Measurements from ENCODE around the gene TMEM135. TPM values are rescaled to one million over a fixed set of nuclear protein-coding genes. Genes with fewer than 3 reads are reported as not detected.

The TMEM135 gene
- total and polyA plus RNA-seq, 7 experiments from 2014 or later = 3.4 to 26.8 (median 10.6) TPM

- Histone ChIP-seq H3K27me3 (ENCODE audit: control insufficient read depth in 2 of 2, insufficient read depth in 2 of 2, low read length in 2 of 2) (no peaks in the 10 kb centered on the region), H3K36me3 (ENCODE audit: control insufficient read depth in 2 of 3, insufficient read depth in 3 of 3, low read length in 3 of 3) (no peaks in the 10 kb centered on the region), H3K9me3 (ENCODE audit: control insufficient read depth in 2 of 3, low read length in 3 of 3) (no peaks in the 10 kb centered on the region), H3K27ac (ENCODE audit: low read depth, low read length) (no peak overlapping the region), H3K4me3 (ENCODE audit: low read length) (no peak overlapping the region), H3K4me1 (ENCODE audit: control insufficient read depth in 2 of 2, insufficient read depth in 2 of 2, low read length in 2 of 2) (no peaks in the 10 kb centered on the region)
- Mint-ChIP-seq H3K9me3 (peaks cover 0 to 5% (median 0%) of the 10 kb centered on the region in 11 donors), H3K4me3 (no peak overlapping the region), H3K4me1 (peaks cover 0 to 11% (median 0%) of the 10 kb centered on the region in 7 donors), H3K36me3 (peaks cover 4 to 22% (median 17%) of the 10 kb centered on the region in 5 donors), H3K27me3 (no peaks in the 10 kb centered on the region), H3K27ac (no peak overlapping the region)
- intact Hi-C loops (cut with micrococcal nuclease) = no loop called here
- no peak for DNase-seq
- ChIA-PET CTCF (no interaction called here), POLR2A (no interaction called here)
- no peak for ATAC-seq
Observed at GRCh38 chr11:87239001-87239400, 201.3 kb downstream of the TMEM135 start.

GRCh38 chr11:87239531-87239930 lies 201.8 kb downstream of the TMEM135 start:
- Mint-ChIP-seq H3K4me1 (peaks cover 0 to 10% (median 0%) of the 10 kb centered on the region in 7 donors), H3K4me3 (no peak overlapping the region), H3K27me3 (no peaks in the 10 kb centered on the region), H3K27ac (no peak overlapping the region), H3K9me3 (peaks cover 0 to 6% (median 0%) of the 10 kb centered on the region in 11 donors), H3K36me3 (peaks cover 4 to 22% (median 17%) of the 10 kb centered on the region in 5 donors)
- intact Hi-C loops (cut with micrococcal nuclease) = no loop called here
- Histone ChIP-seq H3K27me3 (ENCODE audit: control insufficient read depth in 2 of 2, insufficient read depth in 2 of 2, low read length in 2 of 2) (no peaks in the 10 kb centered on the region), H3K4me3 (ENCODE audit: low read length) (no peak overlapping the region), H3K27ac (ENCODE audit: low read depth, low read length) (no peak overlapping the region), H3K36me3 (ENCODE audit: control insufficient read depth in 2 of 3, insufficient read depth in 3 of 3, low read length in 3 of 3) (no peaks in the 10 kb centered on the region), H3K4me1 (ENCODE audit: control insufficient read depth in 2 of 2, insufficient read depth in 2 of 2, low read length in 2 of 2) (no peaks in the 10 kb centered on the region), H3K9me3 (ENCODE audit: control insufficient read depth in 2 of 3, low read length in 3 of 3) (no peaks in the 10 kb centered on the region)
- ChIA-PET CTCF (no interaction called here), POLR2A (interaction anchor here (0.7 kb wide), 1 partner anchor 285 kb away, joined by 4 read pairs; no protein-coding TSS in a partner anchor)
- ATAC-seq = no peak
- no peak for DNase-seq

DNA sequence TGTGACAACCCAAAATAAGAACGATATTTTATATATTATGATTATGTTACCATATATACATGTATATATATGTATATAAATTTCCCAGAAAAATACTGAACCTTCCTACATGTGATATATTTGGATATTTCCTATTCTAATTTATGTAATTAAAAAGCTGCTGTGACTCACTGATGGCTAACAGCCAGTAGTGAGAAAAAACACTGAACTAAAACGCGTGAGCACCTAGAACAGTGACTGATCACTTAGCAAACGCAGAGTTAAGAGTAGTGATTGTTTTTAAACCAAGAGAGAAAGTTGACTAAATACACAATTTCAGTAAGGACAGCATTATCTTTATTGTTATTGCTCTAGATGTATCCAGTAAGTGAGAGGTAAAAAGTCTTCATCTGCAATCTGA lies 213.8 kb downstream of the TMEM135 start:
- Mint-ChIP-seq H3K4me1 (peaks cover 13 to 59% (median 49%) of the 10 kb centered on the region in 7 donors), H3K27ac (no peak overlapping the region), H3K27me3 (no peaks in the 10 kb centered on the region), H3K9me3 (peaks cover 0 to 7% (median 0%) of the 10 kb centered on the region in 11 donors), H3K36me3 (peaks cover 0 to 26% (median 13%) of the 10 kb centered on the region in 5 donors), H3K4me3 (no peak overlapping the region)
- H3K4me1 ChIP-seq (ENCODE audit: control insufficient read depth in 2 of 2, insufficient read depth in 2 of 2, low read length in 2 of 2) = peaks cover 0 to 2% of the 10 kb centered on the region in 2 donors
- no peaks in the 10 kb centered on the region for H3K27me3 ChIP-seq (ENCODE audit: control insufficient read depth in 2 of 2, insufficient read depth in 2 of 2, low read length in 2 of 2)
- ATAC-seq (no peak), DNase-seq (no peak)
- intact Hi-C loops (cut with micrococcal nuclease) = no loop called here
- H3K27ac ChIP-seq (ENCODE audit: low read depth, low read length) = no peak overlapping the region
- ChIA-PET POLR2A (interaction anchor here (0.6 kb wide), 1 partner anchor 40 kb away, joined by 3 read pairs; no protein-coding TSS in a partner anchor), CTCF (interaction anchor here (0.6 kb wide), 1 partner anchor 17 kb away, joined by 5 read pairs; no protein-coding TSS in a partner anchor)
- H3K36me3 ChIP-seq (ENCODE audit: control insufficient read depth in 2 of 3, insufficient read depth in 3 of 3, low read length in 3 of 3) = no peaks in the 10 kb centered on the region
- no peaks in the 10 kb centered on the region for H3K9me3 ChIP-seq (ENCODE audit: control insufficient read depth in 2 of 3, low read length in 3 of 3)
- no peak overlapping the region for H3K4me3 ChIP-seq (ENCODE audit: low read length)

DNA sequence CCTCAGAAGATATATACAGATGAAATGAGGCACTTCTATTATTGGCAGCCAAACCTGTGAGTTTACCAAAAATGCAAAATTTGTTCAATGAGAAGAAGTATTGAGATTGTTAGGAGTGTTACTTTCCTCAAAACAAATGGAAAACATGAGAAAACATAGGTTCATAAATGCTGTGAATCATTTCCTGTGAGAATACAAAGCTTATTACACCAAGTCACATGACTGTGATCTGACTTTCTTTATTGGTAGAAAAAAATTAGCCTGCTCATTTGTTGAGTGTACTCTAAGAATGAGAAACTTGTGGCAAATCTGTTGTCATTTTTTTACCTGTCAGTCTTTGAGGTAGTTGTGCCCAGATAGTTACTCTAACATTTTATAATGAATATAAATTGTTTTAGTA lies 215.1 kb downstream of the TMEM135 start:
- POLR2A ChIA-PET = no interaction called here
- H3K9me3 Mint-ChIP-seq = peaks cover 0 to 7% (median 0%) of the 10 kb centered on the region in 11 donors
- H3K4me3 Mint-ChIP-seq = no peak overlapping the region
- no peaks in the 10 kb centered on the region for H3K9me3 ChIP-seq (ENCODE audit: control insufficient read depth in 2 of 3, low read length in 3 of 3)
- H3K36me3 ChIP-seq (ENCODE audit: control insufficient read depth in 2 of 3, insufficient read depth in 3 of 3, low read length in 3 of 3) = no peaks in the 10 kb centered on the region
- no peak for ATAC-seq
- no peak for DNase-seq
- H3K27ac ChIP-seq (ENCODE audit: low read depth, low read length) = no peak overlapping the region
- peaks cover 0 to 22% (median 10%) of the 10 kb centered on the region in 5 donors for H3K36me3 Mint-ChIP-seq
- no peak overlapping the region for H3K4me3 ChIP-seq (ENCODE audit: low read length)
- peaks cover 0 to 2% of the 10 kb centered on the region in 2 donors for H3K4me1 ChIP-seq (ENCODE audit: control insufficient read depth in 2 of 2, insufficient read depth in 2 of 2, low read length in 2 of 2)
- no peaks in the 10 kb centered on the region for H3K27me3 ChIP-seq (ENCODE audit: control insufficient read depth in 2 of 2, insufficient read depth in 2 of 2, low read length in 2 of 2)
- no peak overlapping the region for H3K27ac Mint-ChIP-seq
- H3K4me1 Mint-ChIP-seq = peaks cover 13 to 57% (median 51%) of the 10 kb centered on the region in 7 donors
- H3K27me3 Mint-ChIP-seq = no peaks in the 10 kb centered on the region
- intact Hi-C loops (cut with micrococcal nuclease) = no loop called here
- CTCF ChIA-PET = no interaction called here

- Mint-ChIP-seq H3K4me1 (peaks cover 12 to 42% (median 35%) of the 10 kb centered on the region in 7 donors), H3K9me3 (peaks cover 0 to 2% (median 0%) of the 10 kb centered on the region in 11 donors), H3K4me3 (no peak overlapping the region), H3K27me3 (no peaks in the 10 kb centered on the region), H3K36me3 (peaks cover 0 to 16% (median 5%) of the 10 kb centered on the region in 5 donors), H3K27ac (peak overlapping the region in 2 of 9 donors; percentile 5 to 22)
- no peak overlapping the region for H3K27ac ChIP-seq (ENCODE audit: low read depth, low read length)
- intact Hi-C loops (cut with micrococcal nuclease) = no loop called here
- no peaks in the 10 kb centered on the region for H3K27me3 ChIP-seq (ENCODE audit: control insufficient read depth in 2 of 2, insufficient read depth in 2 of 2, low read length in 2 of 2)
- H3K9me3 ChIP-seq (ENCODE audit: control insufficient read depth in 2 of 3, low read length in 3 of 3) = no peaks in the 10 kb centered on the region
- DNase-seq = no peak
- H3K4me1 ChIP-seq (ENCODE audit: control insufficient read depth in 2 of 2, insufficient read depth in 2 of 2, low read length in 2 of 2) = peaks cover 0 to 2% of the 10 kb centered on the region in 2 donors
- ChIA-PET POLR2A (no interaction called here), CTCF (no interaction called here)
- no peaks in the 10 kb centered on the region for H3K36me3 ChIP-seq (ENCODE audit: control insufficient read depth in 2 of 3, insufficient read depth in 3 of 3, low read length in 3 of 3)
- H3K4me3 ChIP-seq (ENCODE audit: low read length) = no peak overlapping the region
- ATAC-seq = no peak
Observed at GRCh38 chr11:87254562-87254961, 216.8 kb downstream of the TMEM135 start.

DNA sequence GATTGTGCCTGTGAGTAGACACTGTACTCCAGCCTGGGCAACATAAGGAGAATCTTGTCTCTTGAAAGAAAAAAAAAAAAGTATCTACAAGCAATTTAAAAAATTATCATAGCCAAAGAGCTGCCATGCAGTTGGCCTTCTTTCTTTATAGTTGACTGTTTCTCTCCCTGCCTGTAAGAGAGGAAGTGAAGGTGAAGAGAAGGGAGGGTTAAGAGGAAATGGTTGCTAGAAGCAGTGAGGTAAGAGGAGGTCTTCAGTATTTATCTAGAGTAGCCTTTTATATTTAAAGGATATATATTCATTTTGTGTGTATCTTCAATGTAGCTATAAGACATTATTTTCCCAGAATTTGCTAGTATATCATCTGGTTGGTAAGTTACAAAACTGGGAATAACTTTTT lies 217.9 kb downstream of the TMEM135 start:
- Histone ChIP-seq H3K36me3 (ENCODE audit: control insufficient read depth in 2 of 3, insufficient read depth in 3 of 3, low read length in 3 of 3) (no peaks in the 10 kb centered on the region), H3K9me3 (ENCODE audit: control insufficient read depth in 2 of 3, low read length in 3 of 3) (no peaks in the 10 kb centered on the region), H3K4me1 (ENCODE audit: control insufficient read depth in 2 of 2, insufficient read depth in 2 of 2, low read length in 2 of 2) (peaks cover 0 to 2% of the 10 kb centered on the region in 2 donors), H3K4me3 (ENCODE audit: low read length) (no peak overlapping the region), H3K27ac (ENCODE audit: low read depth, low read length) (no peak overlapping the region), H3K27me3 (ENCODE audit: control insufficient read depth in 2 of 2, insufficient read depth in 2 of 2, low read length in 2 of 2) (no peaks in the 10 kb centered on the region)
- DNase-seq = no peak
- Mint-ChIP-seq H3K4me1 (peaks cover 11 to 36% (median 31%) of the 10 kb centered on the region in 7 donors), H3K36me3 (peaks cover 0 to 14% (median 5%) of the 10 kb centered on the region in 5 donors), H3K9me3 (peaks cover 0 to 2% (median 0%) of the 10 kb centered on the region in 11 donors), H3K27me3 (no peaks in the 10 kb centered on the region), H3K27ac (no peak overlapping the region), H3K4me3 (no peak overlapping the region)
- POLR2A ChIA-PET = no interaction called here
- CTCF ChIA-PET = no interaction called here
- intact Hi-C loops (cut with micrococcal nuclease) = no loop called here
- ATAC-seq = no peak

- peaks cover 0 to 10% (median 3%) of the 10 kb centered on the region in 5 donors for H3K36me3 Mint-ChIP-seq
- ChIA-PET POLR2A (no interaction called here), CTCF (no interaction called here)
- H3K27ac Mint-ChIP-seq = peak overlapping the region in 1 of 9 donors; percentile 2
- no peak overlapping the region for H3K27ac ChIP-seq (ENCODE audit: low read depth, low read length)
- DNase-seq = no peak
- peaks cover 7 to 29% (median 22%) of the 10 kb centered on the region in 7 donors for H3K4me1 Mint-ChIP-seq
- H3K9me3 Mint-ChIP-seq = peaks cover 0 to 2% (median 0%) of the 10 kb centered on the region in 11 donors
- no peak overlapping the region for H3K4me3 Mint-ChIP-seq
- no peaks in the 10 kb centered on the region for H3K9me3 ChIP-seq (ENCODE audit: control insufficient read depth in 2 of 3, low read length in 3 of 3)
- no peak for ATAC-seq
- peaks cover 0 to 2% of the 10 kb centered on the region in 2 donors for H3K4me1 ChIP-seq (ENCODE audit: control insufficient read depth in 2 of 2, insufficient read depth in 2 of 2, low read length in 2 of 2)
- intact Hi-C loops (cut with micrococcal nuclease) = no loop called here
- no peaks in the 10 kb centered on the region for H3K27me3 ChIP-seq (ENCODE audit: control insufficient read depth in 2 of 2, insufficient read depth in 2 of 2, low read length in 2 of 2)
- no peaks in the 10 kb centered on the region for H3K36me3 ChIP-seq (ENCODE audit: control insufficient read depth in 2 of 3, insufficient read depth in 3 of 3, low read length in 3 of 3)
- no peak overlapping the region for H3K4me3 ChIP-seq (ENCODE audit: low read length)
- no peaks in the 10 kb centered on the region for H3K27me3 Mint-ChIP-seq
Observed at GRCh38 chr11:87256694-87257340, 219.1 kb downstream of the TMEM135 start.
